GM21390 (cell line): Measurements from ENCODE around the gene PPHLN1.
A peak's percentile ranks its signal among the peaks of the same experiment; 100 is the strongest.

Experiments used
- ATAC-seq: cut with Tn5 transposase; IDR thresholded peaks from one replicate; pipeline ENCODE4 v1.9.1; 2021; ENCODE audit not compliant: unreplicated experiment

The PPHLN1 gene

GRCh38 chr12:42432517-42433140 is 106.7 kb downstream of the PPHLN1 start:
- ATAC-seq: no peak

GRCh38 chr12:42440608-42441007 is 114.6 kb downstream of the PPHLN1 start:
- ATAC-seq: no peak

GRCh38 chr12:42442311-42442759 is 116.4 kb downstream of the PPHLN1 start:
- ATAC-seq: no peak

- no peak for ATAC-seq
Observed at GRCh38 chr12:42442888-42443287, 116.9 kb downstream of the PPHLN1 start.

GRCh38 chr12:42444192-42444943 is 118.4 kb downstream of the PPHLN1 start:
- no peak for ATAC-seq

- no peak for ATAC-seq
Observed at GRCh38 chr12:42445891-42446290, 119.9 kb downstream of the PPHLN1 start.

GRCh38 chr12:42446761-42447160 is 120.8 kb downstream of the PPHLN1 start:
- ATAC-seq: no peak

GRCh38 chr12:42447371-42447786 is 121.4 kb downstream of the PPHLN1 start:
- ATAC-seq: no peak

- ATAC-seq: no peak
Observed at GRCh38 chr12:42448841-42449240, 122.9 kb downstream of the PPHLN1 start.

GRCh38 chr12:42450248-42450647 is 124.3 kb downstream of the PPHLN1 start:
- no peak for ATAC-seq

- ATAC-seq: no peak
Observed at GRCh38 chr12:42458575-42458974, 132.6 kb downstream of the PPHLN1 start.

- ATAC-seq: no peak
Observed at GRCh38 chr12:42459336-42459847, 133.4 kb downstream of the PPHLN1 start.

- ATAC-seq: no peak
Observed at GRCh38 chr12:42462486-42462885, 136.5 kb downstream of the PPHLN1 start.

- ATAC-seq: no peak
Observed at GRCh38 chr12:42463671-42464070, 137.7 kb downstream of the PPHLN1 start.

- no peak for ATAC-seq
Observed at GRCh38 chr12:42468341-42468821, 142.4 kb downstream of the PPHLN1 start.

GRCh38 chr12:42468921-42469320 is 143.0 kb downstream of the PPHLN1 start:
- ATAC-seq: peak; percentile 7

GRCh38 chr12:42469355-42470175 is 143.6 kb downstream of the PPHLN1 start:
- ATAC-seq: peak; percentile 97

- ATAC-seq: no peak
Observed at GRCh38 chr12:42472376-42472775, 146.4 kb downstream of the PPHLN1 start.

GRCh38 chr12:42473130-42473529 is 147.2 kb downstream of the PPHLN1 start:
- ATAC-seq: no peak

GRCh38 chr12:42473561-42473960 is 147.6 kb downstream of the PPHLN1 start:
- no peak for ATAC-seq

- no peak for ATAC-seq
Observed at GRCh38 chr12:42474391-42474790, 148.4 kb downstream of the PPHLN1 start.
